Activated CD8-positive, alpha-beta T cell treated with anti-CD3 and anti-CD28 coated beads for 36 hours (primary cell): ENCODE results near the gene OR1Q1. TPM values are rescaled to one million over a fixed set of nuclear protein-coding genes. Genes with fewer than 3 reads are reported as not detected.

ENCODE experiments used
- ATAC-seq: fragments of 200-7000 bp; cut with Tn5 transposase; one replicate; pipeline ENCODE4 v1.10.0; 2021; ENCODE audit warnings: mild to moderate bottlenecking, moderate library complexity
- CTCF ChIA-PET: fragments of 350-600 bp; sonication (Branson Sonifier 250); formaldehyde crosslinking; loops from one replicate; lab custom pipeline; 2021; ENCODE audit warnings: antibody characterized with exemption; lab: Charles Lee
- POLR2A ChIA-PET: fragments of 350-600 bp; sonication (Branson Sonifier 250); formaldehyde crosslinking; loops from one replicate; lab custom pipeline; 2021; ENCODE audit warnings: antibody characterized with exemption; lab: Charles Lee
- DNase-seq: peaks from one replicate; pipeline ENCODE4 v3.0.0-alpha.2; 2020
- H3K27ac Mint-ChIP-seq: one replicate; pipeline ENCODE4 v1.8.0; 2021; ENCODE audit warnings: mild to moderate bottlenecking, mixed read lengths
- H3K27me3 Mint-ChIP-seq: one replicate; pipeline ENCODE4 v1.8.0; 2021; ENCODE audit warnings: mixed read lengths
- H3K36me3 Mint-ChIP-seq: one replicate; pipeline ENCODE4 v1.8.0; 2021; ENCODE audit warnings: low read depth, mixed read lengths
- H3K4me1 Mint-ChIP-seq: one replicate; pipeline ENCODE4 v1.8.0; 2021; ENCODE audit warnings: low read depth, mixed read lengths
- H3K4me3 Mint-ChIP-seq: one replicate; pipeline ENCODE4 v1.8.0; 2021; ENCODE audit warnings: mild to moderate bottlenecking, moderate library complexity, mixed read lengths
- H3K9me3 Mint-ChIP-seq: one replicate; pipeline ENCODE4 v1.8.0; 2021; ENCODE audit warnings: mixed read lengths
- CTCF ChIP-seq: fragments of 200-600 bp; IDR thresholded peaks from one replicate; pipeline ENCODE4 v1.8.0; 2022; ENCODE audit warnings: antibody characterized with exemption, mild to moderate bottlenecking
- intact Hi-C: fragments of 100-400 bp; cut with micrococcal nuclease; formaldehyde crosslinking; loops from one replicate; pipeline ENCODE4 v1.10.0; 2022
- total RNA-seq, 2 experiments: library from RNA; stranded (reverse); gene quantifications; one replicate each; pipeline ENCODE4 v1.2.3, GENCODE V29; 2021

Gene OR1Q1
- total RNA-seq, 2 experiments from 2014 or later: not detected

GRCh38 chr9:122656378-122656777 is 41.8 kb downstream of the OR1Q1 start:
- intact Hi-C loops: no loop called here
- Mint-ChIP-seq H3K4me1 (no peaks in the 10 kb centered on the region), H3K27ac (no peak overlapping the region), H3K27me3 (peaks cover 6% of the 10 kb centered on the region), H3K9me3 (no peaks in the 10 kb centered on the region), H3K36me3 (no peaks in the 10 kb centered on the region), H3K4me3 (no peak overlapping the region)
- TF ChIP-seq CTCF: no peak
- DNase-seq (no peak), ATAC-seq (no peak)
- ChIA-PET POLR2A (no interaction called here), CTCF (no interaction called here)

GRCh38 chr9:122657527-122657926 is 43.0 kb downstream of the OR1Q1 start, which contains the start of gene OR1B1:
Gene OR1B1 (minus strand): TSS chr9:122657627.
- no peaks in the 10 kb centered on the region for H3K9me3 Mint-ChIP-seq
- H3K4me3 Mint-ChIP-seq: no peak within 1 kb of the TSS
- no peaks in the 10 kb centered on the region for H3K4me1 Mint-ChIP-seq
- CTCF ChIA-PET: no interaction called here
- POLR2A ChIA-PET: no interaction called here
- intact Hi-C loops: no loop called here
- ATAC-seq (no peak), DNase-seq (no peak)
- no peaks in the 10 kb centered on the region for H3K36me3 Mint-ChIP-seq
- H3K27me3 Mint-ChIP-seq: peaks cover 8% of the 10 kb centered on the region
- no peak within 1 kb of the TSS for H3K27ac Mint-ChIP-seq
- TF ChIP-seq CTCF: no peak

- Mint-ChIP-seq H3K27ac (no peak within 1 kb of the TSS), H3K9me3 (peaks cover 4% of the 10 kb centered on the region), H3K4me1 (no peaks in the 10 kb centered on the region), H3K4me3 (no peak within 1 kb of the TSS), H3K27me3 (peaks cover 12% of the 10 kb centered on the region), H3K36me3 (no peaks in the 10 kb centered on the region)
- ChIA-PET CTCF (no interaction called here), POLR2A (no interaction called here)
- TF ChIP-seq CTCF: no peak
- DNase-seq: no peak
- intact Hi-C loops: no loop called here
- ATAC-seq: no peak
These were observed 46.9 kb downstream of the OR1Q1 start, which contains the start of gene OR1L1 for GRCh38 chr9:122661416-122661815. Gene OR1L1 (plus strand): TSS chr9:122661716. CDS start chr9:122661716, 0 bp downstream.

Other genes with a start within 250 kb of the OR1Q1 start
- gene PTGS1, start 243.7 kb upstream of the OR1Q1 start, total RNA-seq: under 1 TPM in 1 of 2 experiments, not detected in 1; 0.23 TPM
- not detected for gene OR1J1, start 136.8 kb upstream of the OR1Q1 start, total RNA-seq
- not detected for gene OR1J2, start 103.9 kb upstream of the OR1Q1 start, total RNA-seq
- gene OR1J4, start 95.6 kb upstream of the OR1Q1 start, total RNA-seq: not detected
- gene OR1N1, start 87.4 kb upstream of the OR1Q1 start, total RNA-seq: not detected
- gene OR1N2, start 61.6 kb upstream of the OR1Q1 start, total RNA-seq: not detected
- not detected for gene OR1L8, start 31.4 kb upstream of the OR1Q1 start, total RNA-seq
- gene OR1B1, start 42.9 kb downstream of the OR1Q1 start, total RNA-seq: not detected
- gene OR1L1, start 47.0 kb downstream of the OR1Q1 start, total RNA-seq: not detected
- not detected for gene OR1L3, start 60.4 kb downstream of the OR1Q1 start, total RNA-seq
- not detected for gene OR1L4, start 109.3 kb downstream of the OR1Q1 start, total RNA-seq
- gene OR1L6, start 127.6 kb downstream of the OR1Q1 start, total RNA-seq: not detected
- gene OR5C1, start 174.2 kb downstream of the OR1Q1 start, total RNA-seq: not detected
- not detected for gene OR1K1, start 185.4 kb downstream of the OR1Q1 start, total RNA-seq
- 10 to 100 TPM; 16.1 to 16.5 TPM for gene PDCL, start 213.8 kb downstream of the OR1Q1 start, total RNA-seq